ENCODE data around the gene CBX3. TPM values are rescaled to one million over a fixed set of nuclear protein-coding genes. Genes with fewer than 3 reads are reported as not detected.
"Not testable (repeated sequence)": the region's sequence is repeated elsewhere in the genome, so short reads cannot be mapped to it uniquely, and the experiment has no call there.

The CBX3 gene
- total RNA-seq, 4 donors from 2014 or later: 53.9 to 112 (median 68.6) TPM

- Histone ChIP-seq H3K36me3 (no peaks in the 10 kb centered on the region), H3K9me3 (no peaks in the 10 kb centered on the region), H3K4me3 (no peak overlapping the region), H3K27ac (no peak overlapping the region), H3K4me1 (peaks cover 0 to 18% (median 6%) of the 10 kb centered on the region in 4 donors), H3K27me3 (no peaks in the 10 kb centered on the region)
- TF ChIP-seq CTCF (IDR thresholded peaks at IDR 0.05) (no peak), POLR2A (IDR thresholded peaks at IDR 0.05) (no peak)
- no peak for DNase-seq
These were observed 33.0 kb upstream of the CBX3 start for GRCh38 chr7:26168458-26169023.

GRCh38 chr7:26169271-26169670, 32.3 kb upstream of the CBX3 start:
- DNase-seq: no peak
- Histone ChIP-seq H3K27ac (no peak overlapping the region), H3K9me3 (no peaks in the 10 kb centered on the region), H3K27me3 (no peaks in the 10 kb centered on the region), H3K4me3 (no peak overlapping the region), H3K4me1 (peaks cover 0 to 18% (median 6%) of the 10 kb centered on the region in 4 donors), H3K36me3 (no peaks in the 10 kb centered on the region)
- TF ChIP-seq CTCF (IDR thresholded peaks at IDR 0.05) (no peak), POLR2A (IDR thresholded peaks at IDR 0.05) (no peak)

- Histone ChIP-seq H3K36me3 (no peaks in the 10 kb centered on the region), H3K27me3 (no peaks in the 10 kb centered on the region), H3K9me3 (no peaks in the 10 kb centered on the region), H3K4me3 (no peak overlapping the region), H3K27ac (no peak overlapping the region), H3K4me1 (peaks cover 0 to 18% (median 6%) of the 10 kb centered on the region in 4 donors)
- TF ChIP-seq CTCF (IDR thresholded peaks at IDR 0.05): no peak
- no peak for TF ChIP-seq POLR2A (IDR thresholded peaks at IDR 0.05)
- no peak for DNase-seq
These were observed 30.9 kb upstream of the CBX3 start for GRCh38 chr7:26170663-26171062.

GRCh38 chr7:26171601-26172000, 29.9 kb upstream of the CBX3 start:
- Histone ChIP-seq H3K36me3 (no peaks in the 10 kb centered on the region), H3K4me3 (no peak overlapping the region), H3K9me3 (no peaks in the 10 kb centered on the region), H3K27me3 (no peaks in the 10 kb centered on the region), H3K4me1 (peaks cover 0 to 11% (median 3%) of the 10 kb centered on the region in 4 donors), H3K27ac (no peak overlapping the region)
- no peak for TF ChIP-seq CTCF (IDR thresholded peaks at IDR 0.05)
- no peak for TF ChIP-seq POLR2A (IDR thresholded peaks at IDR 0.05)
- no peak for DNase-seq

- DNase-seq: no peak
- H3K9me3 ChIP-seq: no peaks in the 10 kb centered on the region
- H3K27ac ChIP-seq: no peak overlapping the region
- no peaks in the 10 kb centered on the region for H3K36me3 ChIP-seq
- no peaks in the 10 kb centered on the region for H3K27me3 ChIP-seq
- peaks cover 0 to 7% (median under 1%) of the 10 kb centered on the region in 4 donors for H3K4me1 ChIP-seq
- H3K4me3 ChIP-seq: no peak overlapping the region
- no peak for TF ChIP-seq CTCF (IDR thresholded peaks at IDR 0.05)
These were observed 29.5 kb upstream of the CBX3 start for GRCh38 chr7:26172048-26172447.

- H3K27me3 ChIP-seq, DNase-seq, H3K9me3 ChIP-seq, H3K4me1 ChIP-seq, H3K4me3 ChIP-seq, H3K27ac ChIP-seq, H3K36me3 ChIP-seq: not testable (repeated sequence)
These were observed 25.6 kb upstream of the CBX3 start for GRCh38 chr7:26175903-26176302.

GRCh38 chr7:26176696-26177095, 24.8 kb upstream of the CBX3 start:
- H3K27me3 ChIP-seq, H3K27ac ChIP-seq, H3K36me3 ChIP-seq, H3K9me3 ChIP-seq, H3K4me1 ChIP-seq, DNase-seq, H3K4me3 ChIP-seq: not testable (repeated sequence)

GRCh38 chr7:26177269-26177668, 24.3 kb upstream of the CBX3 start:
- not testable (repeated sequence) for H3K36me3 ChIP-seq, DNase-seq, H3K4me1 ChIP-seq, H3K4me3 ChIP-seq, H3K27ac ChIP-seq, H3K27me3 ChIP-seq, H3K9me3 ChIP-seq

Data from Peyer's patch (tissue), 4 donors.